Measurements from ENCODE around the gene TTC39A.
A peak's percentile ranks its signal among the peaks of the same experiment; 100 is the strongest.

The TTC39A gene

DNA sequence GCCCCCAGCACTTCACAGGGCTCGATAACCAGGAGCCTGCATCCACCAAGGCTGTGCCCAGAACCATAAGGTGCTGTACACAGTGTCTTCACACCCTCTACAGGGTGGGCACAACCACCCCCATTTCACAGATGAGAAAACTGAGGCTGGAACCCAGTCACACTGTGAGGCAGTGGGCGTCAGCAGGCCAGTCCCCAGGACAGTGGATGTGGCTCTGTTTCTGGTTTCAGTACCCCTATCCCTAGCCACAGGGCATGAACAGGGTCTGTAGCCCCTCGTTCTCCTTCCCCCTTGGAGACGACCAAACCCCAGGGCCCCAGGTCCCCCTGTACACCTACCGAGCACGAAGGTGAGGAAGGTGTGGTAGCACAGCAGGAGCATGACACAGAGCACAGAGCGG, 27.6 kb downstream of the TTC39A start:
- no peak overlapping the region for H3K27ac Mint-ChIP-seq
- peaks cover 37% of the 10 kb centered on the region for H3K4me1 Mint-ChIP-seq (ENCODE audit: low read depth)
- intact Hi-C loops (cut with micrococcal nuclease): no loop called here
- H3K27me3 Mint-ChIP-seq: peaks cover 10% of the 10 kb centered on the region
- H3K36me3 Mint-ChIP-seq (ENCODE audit: low read depth): no peaks in the 10 kb centered on the region
- H3K9me3 Mint-ChIP-seq: no peaks in the 10 kb centered on the region
- no peak overlapping the region for H3K4me3 Mint-ChIP-seq

DNA sequence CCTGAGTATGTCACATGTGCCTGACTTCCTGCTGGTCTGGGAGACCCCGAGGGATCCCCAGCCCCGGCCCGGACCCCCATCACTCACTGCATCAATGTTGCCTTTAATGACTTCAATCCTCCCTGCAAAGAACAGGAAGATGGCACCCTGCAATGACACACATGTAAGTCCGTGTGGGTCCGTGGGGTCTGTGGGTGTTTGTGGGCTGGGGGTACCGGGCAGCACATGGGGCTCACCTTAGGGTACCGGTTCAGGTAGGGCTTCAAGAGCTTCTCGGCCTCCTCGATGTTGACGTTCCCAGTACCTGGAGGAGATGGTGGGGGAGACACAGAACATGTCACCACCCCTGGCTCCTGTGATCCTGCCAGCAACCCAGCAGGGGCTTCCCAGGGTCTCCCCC, 28.1 kb downstream of the TTC39A start:
- H3K4me3 Mint-ChIP-seq: no peak overlapping the region
- H3K27me3 Mint-ChIP-seq: peaks cover 14% of the 10 kb centered on the region
- intact Hi-C loops (cut with micrococcal nuclease): no loop called here
- H3K27ac Mint-ChIP-seq: no peak overlapping the region
- peaks cover 42% of the 10 kb centered on the region for H3K4me1 Mint-ChIP-seq (ENCODE audit: low read depth)
- no peaks in the 10 kb centered on the region for H3K9me3 Mint-ChIP-seq
- H3K36me3 Mint-ChIP-seq (ENCODE audit: low read depth): no peaks in the 10 kb centered on the region

DNA sequence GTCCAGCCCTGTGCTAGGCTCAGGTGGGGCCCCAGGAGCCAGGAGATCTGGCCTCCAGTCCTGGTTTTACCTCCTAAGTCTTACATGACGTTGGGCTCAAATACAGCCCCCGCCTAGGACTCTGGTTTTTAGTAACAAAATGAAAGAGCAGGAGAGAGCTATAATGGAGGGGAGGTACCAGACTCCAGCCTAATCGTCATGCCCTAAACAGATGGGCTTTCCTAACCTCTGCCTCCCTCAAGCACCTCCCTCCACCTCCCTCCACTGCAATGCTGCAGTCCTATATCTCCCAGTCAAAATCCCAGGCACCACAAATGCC, 28.6 kb downstream of the TTC39A start:
- intact Hi-C loops (cut with micrococcal nuclease): no loop called here
- H3K4me3 Mint-ChIP-seq: no peak overlapping the region
- H3K27ac Mint-ChIP-seq: no peak overlapping the region
- no peaks in the 10 kb centered on the region for H3K9me3 Mint-ChIP-seq
- no peaks in the 10 kb centered on the region for H3K36me3 Mint-ChIP-seq (ENCODE audit: low read depth)
- H3K4me1 Mint-ChIP-seq (ENCODE audit: low read depth): peaks cover 47% of the 10 kb centered on the region
- peaks cover 14% of the 10 kb centered on the region for H3K27me3 Mint-ChIP-seq

DNA sequence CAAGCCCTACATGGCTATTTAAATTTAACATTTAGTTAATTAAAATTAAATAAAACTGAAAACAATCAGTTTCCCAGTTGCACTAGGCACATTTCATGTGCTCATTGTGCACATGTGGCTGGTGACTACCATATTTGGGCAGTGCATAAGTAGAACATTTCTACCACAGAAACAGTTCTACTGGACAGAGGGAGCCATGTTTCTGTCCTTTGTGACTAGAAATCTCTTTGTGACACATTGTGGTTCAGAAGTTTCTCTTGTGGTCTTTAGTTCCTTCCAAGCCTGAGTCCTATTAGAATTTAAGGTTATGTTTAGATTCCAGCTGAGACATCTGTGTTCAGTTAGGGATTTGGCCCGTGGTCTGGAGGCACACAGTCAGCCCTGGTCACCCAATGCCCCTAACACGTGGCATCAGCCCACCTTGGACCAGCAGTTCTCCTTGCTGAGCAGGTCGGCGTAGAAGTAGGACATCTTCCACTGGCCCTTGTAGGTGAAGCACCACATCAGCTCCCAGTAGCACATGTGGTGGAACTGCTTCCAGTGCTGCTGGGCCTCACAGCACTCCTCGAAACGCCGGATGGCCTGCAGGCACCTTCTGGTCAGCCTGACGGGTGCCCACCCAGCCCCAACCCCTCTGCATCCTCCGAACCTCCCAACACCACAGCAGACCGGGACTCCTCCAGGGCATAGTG, 29.1 kb downstream of the TTC39A start:
- peaks cover 14% of the 10 kb centered on the region for H3K27me3 Mint-ChIP-seq
- H3K4me1 Mint-ChIP-seq (ENCODE audit: low read depth): peaks cover 52% of the 10 kb centered on the region
- H3K9me3 Mint-ChIP-seq: no peaks in the 10 kb centered on the region
- H3K4me3 Mint-ChIP-seq: no peak overlapping the region
- no peak overlapping the region for H3K27ac Mint-ChIP-seq
- intact Hi-C loops (cut with micrococcal nuclease): no loop called here
- no peaks in the 10 kb centered on the region for H3K36me3 Mint-ChIP-seq (ENCODE audit: low read depth)

DNA sequence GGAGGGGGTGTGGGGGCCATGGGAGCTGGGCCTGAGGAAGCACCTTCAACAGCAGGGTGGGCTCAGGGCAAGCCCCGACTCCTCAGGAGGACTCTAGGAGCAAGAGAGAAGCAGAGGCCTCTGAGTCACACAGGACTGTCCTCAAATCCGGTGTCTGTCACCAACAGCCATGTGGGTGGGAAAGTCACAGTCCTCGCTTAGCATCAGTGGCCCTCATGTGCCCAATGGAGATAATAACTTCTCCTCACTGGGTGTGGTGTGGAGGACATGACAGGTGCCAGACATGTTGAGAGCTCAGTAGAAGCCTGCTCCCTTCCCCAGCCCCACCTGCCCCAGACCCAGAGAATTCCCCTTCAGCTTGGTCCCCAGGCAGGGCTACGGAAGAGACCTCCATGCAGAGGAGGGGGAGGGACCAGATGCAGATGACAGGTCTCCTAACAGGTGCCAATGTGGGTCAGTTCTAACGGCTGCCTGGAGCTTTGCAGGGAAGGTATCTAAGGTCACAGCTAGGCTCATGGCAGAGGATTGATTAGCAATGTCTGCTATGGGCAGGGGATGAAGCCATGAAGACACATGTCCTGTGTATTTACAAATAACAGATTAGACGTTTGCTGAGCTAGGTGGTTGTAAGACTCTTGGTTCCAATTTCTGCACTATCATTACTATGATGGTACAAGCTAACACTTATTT, 30.2 kb downstream of the TTC39A start:
- Mint-ChIP-seq H3K27ac (no peak overlapping the region), H3K4me1 (ENCODE audit: low read depth) (peaks cover 54% of the 10 kb centered on the region), H3K27me3 (peaks cover 14% of the 10 kb centered on the region), H3K9me3 (no peaks in the 10 kb centered on the region), H3K4me3 (no peak overlapping the region), H3K36me3 (ENCODE audit: low read depth) (no peaks in the 10 kb centered on the region)
- intact Hi-C loops (cut with micrococcal nuclease): loop anchor here (10.0 kb wide), 1 partner anchor 105 kb away; no protein-coding TSS in a partner anchor

DNA sequence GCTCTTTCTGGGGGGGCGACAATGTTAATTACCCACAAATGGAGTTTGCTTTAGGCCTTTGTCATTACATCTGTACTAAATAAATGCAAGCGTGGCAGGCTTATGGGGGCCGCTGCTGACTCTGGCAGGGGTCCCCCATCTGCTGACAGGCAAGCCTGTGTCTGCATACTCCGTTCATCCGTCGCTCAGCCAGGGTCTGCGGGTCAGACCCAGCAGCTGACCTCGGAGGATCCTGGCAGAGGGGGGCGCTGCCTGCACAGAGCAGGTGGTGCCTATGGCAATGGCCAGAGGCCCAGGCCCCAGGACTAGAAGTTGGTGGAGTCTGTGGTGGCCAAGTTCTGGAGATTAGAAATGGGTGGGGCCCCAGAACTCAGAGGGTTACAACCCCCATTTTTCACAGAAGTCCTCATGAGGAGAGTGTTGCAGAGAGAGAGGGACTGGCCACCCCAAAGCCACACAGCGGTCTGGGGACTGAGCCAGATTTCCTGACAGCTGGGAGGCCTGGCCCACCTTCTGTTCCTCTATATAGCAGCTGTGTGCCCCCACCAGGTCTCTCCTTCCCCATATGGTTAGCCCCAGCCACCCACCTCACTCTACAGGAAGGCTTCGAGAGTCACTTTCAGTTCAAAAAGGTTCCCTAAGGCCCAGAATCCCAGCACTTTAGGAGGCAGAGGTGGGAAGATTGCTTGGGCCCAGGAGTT, 31.0 kb downstream of the TTC39A start:
- H3K4me1 Mint-ChIP-seq (ENCODE audit: low read depth): peaks cover 56% of the 10 kb centered on the region
- H3K27ac Mint-ChIP-seq: no peak overlapping the region
- intact Hi-C loops (cut with micrococcal nuclease): loop anchor here (10.0 kb wide), 1 partner anchor 105 kb away; no protein-coding TSS in a partner anchor
- no peaks in the 10 kb centered on the region for H3K36me3 Mint-ChIP-seq (ENCODE audit: low read depth)
- H3K27me3 Mint-ChIP-seq: peaks cover 14% of the 10 kb centered on the region
- no peak overlapping the region for H3K4me3 Mint-ChIP-seq
- no peaks in the 10 kb centered on the region for H3K9me3 Mint-ChIP-seq

DNA sequence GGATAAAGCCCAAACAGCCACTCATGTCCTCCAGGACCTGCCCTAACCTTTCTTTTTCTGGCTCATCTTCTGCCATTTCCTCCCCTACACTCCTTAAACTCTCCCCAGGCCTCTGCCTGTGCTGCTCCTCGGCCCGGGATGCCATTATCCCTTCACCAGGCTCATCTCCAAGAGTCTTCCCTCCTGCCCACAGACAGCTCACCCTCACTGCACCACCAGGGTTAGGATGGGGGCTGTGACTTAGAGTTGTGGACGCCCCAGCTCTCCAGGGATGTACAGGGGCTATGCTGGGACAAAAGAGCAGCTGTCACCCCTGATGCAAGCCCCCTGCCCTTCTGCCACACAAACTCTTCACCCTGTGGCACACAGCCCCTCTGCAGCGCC, 32.0 kb downstream of the TTC39A start:
- Mint-ChIP-seq H3K27me3 (peaks cover 14% of the 10 kb centered on the region), H3K4me1 (ENCODE audit: low read depth) (peaks cover 46% of the 10 kb centered on the region), H3K27ac (peak overlapping the region; percentile 19), H3K4me3 (no peak overlapping the region), H3K36me3 (ENCODE audit: low read depth) (no peaks in the 10 kb centered on the region), H3K9me3 (no peaks in the 10 kb centered on the region)
- intact Hi-C loops (cut with micrococcal nuclease): loop anchor here (10.0 kb wide), 1 partner anchor 104 kb away; no protein-coding TSS in a partner anchor

DNA sequence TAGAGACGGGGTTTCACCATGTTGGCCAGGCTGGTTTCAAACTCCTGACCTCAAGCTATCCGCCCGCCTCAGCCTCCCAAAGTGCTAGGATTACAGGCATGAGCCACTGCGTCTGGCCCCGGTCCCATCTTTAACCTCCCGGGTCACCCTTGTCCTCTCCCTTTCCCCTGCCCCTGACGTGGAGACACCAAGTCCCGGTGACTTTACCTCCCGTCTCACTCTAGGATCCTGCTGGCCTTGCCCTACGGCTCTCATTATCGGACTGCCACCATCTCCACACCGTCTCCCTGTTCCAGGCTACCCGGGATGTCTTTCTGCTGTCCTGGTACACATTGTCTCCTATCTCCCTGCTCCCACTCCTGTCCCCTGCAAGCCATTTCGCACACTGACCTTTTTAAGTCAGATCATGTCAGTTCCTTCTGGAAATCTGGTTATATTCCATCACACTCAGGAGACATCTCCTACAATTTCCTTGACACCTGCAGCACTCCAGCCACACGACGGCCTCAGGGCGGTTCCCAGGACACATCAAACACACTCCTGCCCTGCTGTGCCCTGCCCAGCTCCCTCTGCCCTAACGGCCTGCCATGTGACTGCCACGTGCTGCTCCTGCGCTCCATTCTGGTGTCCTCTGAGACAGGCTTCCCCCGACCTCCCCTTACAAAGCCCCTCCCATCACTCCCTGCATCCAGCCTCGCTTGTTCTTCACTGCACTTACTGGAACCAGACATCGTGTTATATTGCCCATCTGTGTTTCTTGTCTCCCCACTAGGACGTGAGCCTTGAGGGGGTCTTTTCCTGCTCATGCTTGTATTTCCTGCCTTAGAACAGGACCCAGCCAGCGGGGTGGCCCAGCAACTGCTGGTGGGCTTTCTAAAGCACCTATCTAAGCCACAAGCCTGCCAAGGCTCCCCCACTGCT, 32.7 kb downstream of the TTC39A start:
- H3K27ac Mint-ChIP-seq: peak overlapping the region; percentile 3

DNA sequence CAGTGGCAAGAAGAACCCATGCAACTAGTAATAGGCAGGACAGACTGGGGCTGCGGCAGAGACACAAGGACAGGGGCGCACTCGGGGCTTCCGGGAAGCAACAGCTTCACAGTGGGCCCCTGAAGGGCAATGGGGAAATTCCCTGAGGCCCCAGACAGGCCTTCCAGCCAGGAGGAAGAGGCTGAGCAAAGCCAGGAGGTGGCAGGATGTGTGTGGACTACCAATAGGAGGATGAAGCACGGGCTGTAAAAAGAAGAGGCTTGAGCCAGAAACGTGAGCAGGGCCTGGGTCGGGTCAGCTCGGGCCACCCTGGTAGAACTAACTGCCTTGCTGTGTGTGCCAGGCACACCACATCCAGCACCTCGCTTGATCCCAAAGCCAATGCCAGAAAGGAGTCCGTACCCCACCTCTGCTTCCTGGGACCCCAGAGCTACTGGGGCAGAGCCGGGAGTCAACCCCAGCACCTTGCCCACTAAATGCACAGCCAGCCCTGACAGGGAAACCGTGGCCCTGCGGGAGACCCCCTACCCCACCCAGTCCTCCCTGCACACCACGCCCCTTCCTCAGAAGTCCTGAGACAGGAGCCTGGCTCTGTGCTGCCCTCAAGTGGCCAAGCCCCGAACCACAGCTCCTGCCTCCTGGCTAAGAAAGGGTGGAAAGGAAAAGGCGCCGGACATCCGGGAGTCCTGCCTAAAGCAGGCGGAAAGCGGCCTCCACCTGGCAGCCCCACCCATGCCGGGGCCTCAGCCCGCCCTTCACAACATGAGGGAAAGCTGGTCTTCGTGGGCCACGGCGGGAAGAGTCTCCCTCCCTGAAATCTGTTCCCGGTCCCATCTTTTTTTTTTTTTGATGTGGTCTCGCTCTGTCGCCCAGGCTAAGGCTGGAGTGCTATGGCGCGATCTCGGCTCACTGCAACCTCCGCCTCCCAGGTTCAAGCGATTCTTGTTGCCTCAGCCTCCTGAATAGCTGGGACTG, 33.7 kb downstream of the TTC39A start:
- peak overlapping the region; percentile 70 for H3K4me3 Mint-ChIP-seq
- no peaks in the 10 kb centered on the region for H3K9me3 Mint-ChIP-seq
- H3K36me3 Mint-ChIP-seq (ENCODE audit: low read depth): no peaks in the 10 kb centered on the region
- peak overlapping the region; percentile 3 for H3K27ac Mint-ChIP-seq
- peaks cover 14% of the 10 kb centered on the region for H3K27me3 Mint-ChIP-seq
- intact Hi-C loops (cut with micrococcal nuclease): loop anchor here (2.0 to 10.0 kb wide), 2 partner anchors 60 to 102 kb away; partner anchors contain the start of gene RNF11
- H3K4me1 Mint-ChIP-seq (ENCODE audit: low read depth): peaks cover 32% of the 10 kb centered on the region

More for the DNA sequence above, 32.7 kb downstream of the TTC39A start:
- no peaks in the 10 kb centered on the region for H3K36me3 Mint-ChIP-seq (ENCODE audit: low read depth)
- intact Hi-C loops (cut with micrococcal nuclease): loop anchor here (2.0 to 10.0 kb wide), 2 partner anchors 61 to 103 kb away; partner anchors contain the start of gene RNF11
- H3K27me3 Mint-ChIP-seq: peaks cover 14% of the 10 kb centered on the region
- H3K4me1 Mint-ChIP-seq (ENCODE audit: low read depth): peaks cover 39% of the 10 kb centered on the region
- no peaks in the 10 kb centered on the region for H3K9me3 Mint-ChIP-seq
- peak overlapping the region; percentile 47 for H3K4me3 Mint-ChIP-seq

DNA sequence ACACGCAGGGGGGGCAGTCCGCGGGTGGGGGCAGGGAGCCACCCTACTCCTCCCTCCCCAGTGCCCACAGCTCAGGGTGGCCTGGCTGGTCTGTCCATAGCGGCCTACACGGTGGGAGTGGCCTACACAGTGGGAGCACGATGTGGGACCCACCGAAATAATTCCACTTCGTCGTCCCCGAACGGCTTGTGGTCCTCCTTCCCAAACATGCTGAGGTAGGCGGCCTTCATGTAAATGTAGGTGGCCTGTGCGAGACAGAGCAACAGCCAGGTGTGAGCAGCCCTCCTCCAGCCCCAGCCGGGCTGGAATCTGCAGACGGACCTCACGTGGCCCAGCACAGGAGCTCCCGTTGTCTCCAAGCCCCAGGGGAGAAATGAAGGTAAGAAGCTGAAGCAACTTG, 34.4 kb downstream of the TTC39A start:
- intact Hi-C loops (cut with micrococcal nuclease): loop anchor here (2.0 to 10.0 kb wide), 2 partner anchors 59 to 101 kb away; partner anchors contain the start of gene RNF11
- Mint-ChIP-seq H3K4me1 (ENCODE audit: low read depth) (peaks cover 32% of the 10 kb centered on the region), H3K27ac (no peak overlapping the region), H3K4me3 (no peak overlapping the region), H3K9me3 (no peaks in the 10 kb centered on the region), H3K36me3 (ENCODE audit: low read depth) (no peaks in the 10 kb centered on the region), H3K27me3 (peaks cover 14% of the 10 kb centered on the region)

DNA sequence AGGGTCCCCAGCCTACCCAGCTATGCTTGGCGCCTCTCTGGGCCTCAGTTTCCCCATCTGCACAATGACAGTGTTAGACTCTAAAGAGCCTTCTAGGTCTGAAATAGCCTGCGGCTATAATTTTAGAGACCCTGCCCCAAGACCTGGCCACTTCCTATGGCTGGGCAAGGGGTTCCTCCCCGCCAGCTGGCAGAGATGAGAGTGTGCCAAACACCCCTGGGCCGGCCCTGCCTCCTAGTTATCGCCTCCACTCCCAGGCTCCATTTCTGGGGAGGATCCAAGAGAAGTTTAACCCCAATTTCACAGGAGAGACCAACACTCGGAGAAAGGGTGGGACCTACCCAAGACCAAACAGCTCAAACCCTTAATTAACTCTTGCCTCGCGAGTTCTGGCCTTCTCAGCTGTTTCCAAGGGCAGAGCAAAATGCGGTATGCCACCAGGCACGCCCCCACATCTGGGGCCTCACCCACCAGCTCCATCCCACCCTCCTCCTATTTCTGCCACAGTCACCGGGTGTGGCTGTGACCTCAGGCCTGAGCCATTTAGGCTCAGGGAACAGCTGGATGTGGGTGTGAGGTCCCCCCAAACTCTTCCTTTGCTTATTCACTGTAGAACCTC, 35.7 kb downstream of the TTC39A start:
- Mint-ChIP-seq H3K27me3 (peaks cover 14% of the 10 kb centered on the region), H3K27ac (no peak overlapping the region), H3K4me3 (no peak overlapping the region), H3K4me1 (ENCODE audit: low read depth) (peaks cover 32% of the 10 kb centered on the region), H3K36me3 (ENCODE audit: low read depth) (no peaks in the 10 kb centered on the region), H3K9me3 (no peaks in the 10 kb centered on the region)
- intact Hi-C loops (cut with micrococcal nuclease): loop anchor here (10.0 kb wide), 1 partner anchor 100 kb away; no protein-coding TSS in a partner anchor

DNA sequence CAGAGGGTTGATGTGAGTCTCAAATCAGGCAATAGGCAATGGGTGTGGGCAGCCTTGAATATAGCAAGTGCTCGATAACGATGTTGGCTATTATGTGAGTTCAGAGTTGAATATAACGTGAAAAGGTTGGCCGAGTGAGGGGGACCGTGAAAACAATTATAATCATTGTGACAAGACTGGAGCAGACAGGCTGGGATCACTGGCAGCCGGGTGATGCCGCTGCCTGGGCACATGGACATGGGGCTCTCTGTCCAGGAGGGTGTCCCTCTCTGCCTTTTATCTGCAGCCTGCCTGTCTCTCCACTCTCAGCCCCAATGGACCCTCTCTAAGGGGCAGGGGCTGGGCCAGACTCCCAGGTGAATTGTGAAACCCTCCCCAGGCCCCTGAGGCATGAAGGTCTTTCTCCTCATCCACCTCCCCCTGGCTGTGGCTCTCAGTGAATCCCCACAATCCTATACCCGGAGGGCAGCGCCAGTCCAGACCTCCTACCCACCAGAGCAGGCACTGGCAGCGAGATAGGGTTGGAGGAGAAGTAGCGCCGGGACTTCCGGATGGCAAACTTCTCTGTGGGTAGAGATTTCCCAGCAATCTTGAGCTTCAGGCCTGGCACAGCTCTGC, 36.4 kb downstream of the TTC39A start:
- no peak overlapping the region for H3K27ac Mint-ChIP-seq
- no peak overlapping the region for H3K4me3 Mint-ChIP-seq
- no peaks in the 10 kb centered on the region for H3K36me3 Mint-ChIP-seq (ENCODE audit: low read depth)
- intact Hi-C loops (cut with micrococcal nuclease): loop anchor here (10.0 kb wide), 1 partner anchor 99 kb away; no protein-coding TSS in a partner anchor
- H3K27me3 Mint-ChIP-seq: peaks cover 14% of the 10 kb centered on the region
- H3K9me3 Mint-ChIP-seq: no peaks in the 10 kb centered on the region
- peaks cover 32% of the 10 kb centered on the region for H3K4me1 Mint-ChIP-seq (ENCODE audit: low read depth)
